CD4-positive, alpha-beta T cell treated with Interleukin-15 for 1 hour (primary cell): ENCODE data around the gene FAM114A2.

Experiments
- DNase-seq: peaks from one replicate; pipeline ENCODE4 v3.0.0-alpha.2; 2020

The FAM114A2 gene

GRCh38 chr5:153979028-153979783 lies 59.5 kb downstream of the FAM114A2 start:
- DNase-seq: no peak

GRCh38 chr5:153974813-153975163 lies 63.9 kb downstream of the FAM114A2 start:
- DNase-seq: no peak

- no peak for DNase-seq
Measured at GRCh38 chr5:153974131-153974812, 64.4 kb downstream of the FAM114A2 start.

GRCh38 chr5:153972240-153972639 lies 66.5 kb downstream of the FAM114A2 start:
- DNase-seq: no peak

- no peak for DNase-seq
Measured at GRCh38 chr5:153970496-153970895, 68.2 kb downstream of the FAM114A2 start.

- no peak for DNase-seq
Measured at GRCh38 chr5:153969563-153969895, 69.2 kb downstream of the FAM114A2 start.

GRCh38 chr5:153968761-153969562 lies 69.7 kb downstream of the FAM114A2 start:
- no peak for DNase-seq

GRCh38 chr5:153964880-153965645 lies 73.6 kb downstream of the FAM114A2 start:
- no peak for DNase-seq

- no peak for DNase-seq
Measured at GRCh38 chr5:153964191-153964879, 74.4 kb downstream of the FAM114A2 start.

GRCh38 chr5:153960269-153961215 lies 78.2 kb downstream of the FAM114A2 start:
- DNase-seq: peak; percentile 32

- DNase-seq: no peak
Measured at GRCh38 chr5:153959134-153959957, 79.4 kb downstream of the FAM114A2 start.

- no peak for DNase-seq
Measured at GRCh38 chr5:153957205-153957604, 81.5 kb downstream of the FAM114A2 start.

GRCh38 chr5:153953411-153953810 lies 85.3 kb downstream of the FAM114A2 start:
- DNase-seq: no peak

- DNase-seq: no peak
Measured at GRCh38 chr5:153952893-153953292, 85.8 kb downstream of the FAM114A2 start.

GRCh38 chr5:153952057-153952456 lies 86.7 kb downstream of the FAM114A2 start:
- DNase-seq: no peak

GRCh38 chr5:153941265-153941664 lies 97.4 kb downstream of the FAM114A2 start:
- DNase-seq: no peak
